SH-SY5Y (cell line): ENCODE data around the gene RPS2.

Source experiments
- GATA2 ChIP-seq: IDR thresholded peaks from 2 replicates; pipeline ENCODE4 v1.6.1; 2011; ENCODE audit warnings: mild to moderate bottlenecking, low read depth, low read length
- GATA3 ChIP-seq: IDR thresholded peaks from 2 replicates; pipeline ENCODE4 v1.6.1; 2011; ENCODE audit warnings: low read depth, mild to moderate bottlenecking, low read length, moderate library complexity

The RPS2 gene

DNA sequence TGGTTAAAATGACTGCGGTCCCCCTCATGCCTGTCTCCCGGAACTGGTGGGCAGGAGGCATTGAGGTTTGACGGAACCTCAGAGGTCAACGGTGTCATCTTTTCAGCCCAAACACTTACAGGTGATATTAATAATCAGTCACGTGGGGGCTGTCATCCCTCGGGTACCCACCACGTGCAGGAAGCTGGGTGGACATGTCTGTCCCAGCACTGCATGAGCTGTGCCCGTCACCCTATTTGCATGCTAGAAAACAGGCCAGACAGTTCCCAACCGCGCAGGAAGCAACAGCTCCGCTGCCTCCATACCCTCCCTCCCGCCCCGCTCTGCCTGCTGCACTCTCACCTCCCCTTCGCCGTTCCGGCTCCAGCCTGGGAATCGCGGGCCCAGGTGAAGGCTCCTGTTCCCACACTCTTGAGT, 26.5 kb upstream of the RPS2 start:
- TF ChIP-seq GATA2 (no peak), GATA3 (no peak)

GRCh38 chr16:1990351-1991134, 25.9 kb upstream of the RPS2 start:
- TF ChIP-seq GATA3 (no peak), GATA2 (no peak)

DNA sequence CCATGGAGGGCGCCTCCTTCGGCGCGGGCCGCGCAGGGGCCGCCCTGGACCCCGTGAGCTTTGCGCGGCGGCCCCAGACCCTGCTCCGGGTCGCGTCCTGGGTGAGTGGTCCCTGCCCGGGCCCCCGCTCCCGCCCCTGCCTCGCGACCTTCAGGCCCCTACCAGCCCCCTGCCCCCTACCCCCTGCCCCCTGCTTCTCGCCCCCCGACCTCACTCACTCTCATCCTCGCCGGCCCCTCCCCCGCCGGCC, 25.4 kb upstream of the RPS2 start:
- no peak for TF ChIP-seq GATA3
- TF ChIP-seq GATA2: no peak

GRCh38 chr16:1989209-1990100, 24.8 kb upstream of the RPS2 start, which contains the start of gene SYNGR3:
SYNGR3 (plus strand) TSS chr16:1989970; CDS start chr16:1990103, 133 bp downstream.
- TF ChIP-seq GATA3 (no peak), GATA2 (no peak)

DNA sequence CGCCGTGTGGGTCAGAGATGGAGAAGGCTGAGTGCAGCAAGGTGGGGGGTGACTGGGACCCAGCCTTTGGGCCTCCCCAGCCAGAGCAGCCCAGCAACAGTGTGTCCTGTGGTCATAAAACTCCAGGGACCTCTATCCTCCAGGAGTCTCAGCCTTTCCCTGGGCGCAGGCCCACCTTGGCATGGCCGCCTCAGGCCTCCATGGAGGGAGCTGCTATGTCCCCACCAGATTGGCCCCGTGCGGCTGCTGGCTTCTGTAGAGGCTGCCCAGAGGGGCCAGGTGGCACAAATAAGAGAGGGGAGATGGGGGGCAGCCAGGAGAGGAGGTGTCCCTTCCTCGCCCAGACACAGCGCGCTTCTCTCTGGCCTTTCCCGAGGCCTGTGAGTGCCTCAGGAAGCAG, 22.6 kb upstream of the RPS2 start:
- TF ChIP-seq GATA2: no peak
- no peak for TF ChIP-seq GATA3

- TF ChIP-seq GATA3 (no peak), GATA2 (no peak)
Measured at GRCh38 chr16:1985466-1986150, 21.0 kb upstream of the RPS2 start.

- no peak for TF ChIP-seq GATA3
- no peak for TF ChIP-seq GATA2
Measured at GRCh38 chr16:1984347-1985225, 20.0 kb upstream of the RPS2 start.

GRCh38 chr16:1983544-1984346, 19.1 kb upstream of the RPS2 start, which contains the start of gene GFER:
GFER (plus strand) TSS chr16:1984193; CDS start chr16:1984219, 26 bp downstream.
- no peak for TF ChIP-seq GATA2
- no peak for TF ChIP-seq GATA3

DNA sequence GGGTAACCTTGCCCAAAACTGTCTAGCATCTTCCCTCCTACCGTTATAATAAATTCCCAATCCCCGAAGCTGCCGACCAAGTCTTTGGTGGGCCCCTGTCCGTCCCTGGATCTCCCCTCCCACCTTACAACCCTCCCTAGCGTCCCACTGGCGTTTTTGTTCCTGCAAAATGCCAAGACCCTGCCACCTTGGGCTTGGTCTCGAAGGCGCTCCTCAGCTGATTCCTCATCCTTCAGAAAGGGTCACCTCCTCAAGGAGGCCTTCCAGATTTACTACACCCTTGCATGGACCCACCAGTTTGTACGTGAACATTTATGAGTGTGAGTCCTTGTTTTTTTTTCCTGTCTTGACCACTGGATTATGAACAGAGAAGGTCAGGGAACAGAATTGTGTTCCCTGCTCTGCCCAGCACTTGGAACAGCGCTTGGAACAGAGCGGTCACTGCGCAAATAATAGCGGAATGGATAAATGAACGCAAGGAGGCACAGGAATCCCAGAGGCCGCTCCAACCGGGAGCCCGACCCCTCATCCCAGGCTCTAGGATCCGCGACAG, 18.4 kb upstream of the RPS2 start:
- TF ChIP-seq GATA2 (no peak), GATA3 (no peak)

- TF ChIP-seq GATA2: no peak
- no peak for TF ChIP-seq GATA3
Measured at GRCh38 chr16:1982013-1982433, 17.4 kb upstream of the RPS2 start.

DNA sequence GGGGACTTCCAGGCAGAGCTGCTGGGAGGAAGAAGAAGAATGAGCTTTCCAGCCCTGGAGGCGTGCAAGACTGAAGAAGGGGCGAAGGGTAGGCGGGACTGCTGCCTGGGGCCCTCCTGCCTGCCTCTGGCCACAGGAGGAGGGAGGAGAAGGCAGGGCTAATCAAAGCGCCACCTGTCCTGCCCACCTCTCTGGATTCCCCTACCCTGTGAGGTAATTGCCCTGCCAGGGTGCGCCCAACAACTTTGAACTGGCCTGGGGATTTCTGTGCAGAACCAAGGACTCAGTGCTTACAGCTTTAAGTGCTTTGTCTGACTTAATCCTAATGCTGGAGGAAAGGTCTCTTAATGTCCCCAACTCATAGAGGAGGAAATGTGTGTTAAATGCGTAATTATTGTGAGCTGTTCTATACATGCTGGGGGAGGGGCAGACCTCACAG, 16.8 kb upstream of the RPS2 start, which contains the start of gene NOXO1:
Gene NOXO1, minus strand, starts transcription at position 72 of the 439 bp plus-strand sequence. CDS start 290 bp downstream, outside the sequence.
- TF ChIP-seq GATA3 (no peak), GATA2 (no peak)

GRCh38 chr16:1980770-1981087, 16.1 kb upstream of the RPS2 start:
- no peak for TF ChIP-seq GATA3
- no peak for TF ChIP-seq GATA2
